IPS DF 4.7 (cell line): Measurements from ENCODE around the gene IRF7.

Experiments
- DNase-seq: peaks from one replicate; pipeline ENCODE4 v3.0.0-alpha.2; 2013; ENCODE audit warnings: low spot score; ENCODE audit errors: extremely low read depth

IRF7 gene

GRCh38 chr11:641806-642370, 26.1 kb upstream of the IRF7 start:
- no peak for DNase-seq

GRCh38 chr11:640021-640706, 24.4 kb upstream of the IRF7 start:
- no peak for DNase-seq

GRCh38 chr11:639332-639955, 23.7 kb upstream of the IRF7 start:
- no peak for DNase-seq

GRCh38 chr11:638631-639331, 23.0 kb upstream of the IRF7 start:
- no peak for DNase-seq

- no peak for DNase-seq
These were observed 22.1 kb upstream of the IRF7 start for GRCh38 chr11:637593-638521.

GRCh38 chr11:637333-637592, 21.5 kb upstream of the IRF7 start:
- no peak for DNase-seq

GRCh38 chr11:636511-637332, 21.0 kb upstream of the IRF7 start, which contains the start of gene DRD4:
Gene DRD4 (plus strand): TSS chr11:637269. CDS start chr11:637305, 36 bp downstream.
- no peak for DNase-seq

GRCh38 chr11:635945-636510, 20.3 kb upstream of the IRF7 start:
- DNase-seq, result no peak

- no peak for DNase-seq
These were observed 15.1 kb upstream of the IRF7 start for GRCh38 chr11:630871-631270.

GRCh38 chr11:629237-629583, 13.5 kb upstream of the IRF7 start:
- DNase-seq, result no peak

- no peak for DNase-seq
These were observed 12.3 kb upstream of the IRF7 start for GRCh38 chr11:628056-628455.

GRCh38 chr11:627308-627576, 11.5 kb upstream of the IRF7 start:
- no peak for DNase-seq

- DNase-seq, result no peak
These were observed 10.9 kb upstream of the IRF7 start, which contains the start of gene SCT for GRCh38 chr11:626475-627307. Gene SCT (minus strand): TSS chr11:627181. CDS start chr11:627143, 38 bp downstream.

GRCh38 chr11:625636-626268, 10.0 kb upstream of the IRF7 start:
- DNase-seq, result no peak

GRCh38 chr11:624705-625635, 9.2 kb upstream of the IRF7 start, which contains the start of gene CDHR5:
Gene CDHR5 (minus strand): TSS chr11:624955. CDS start chr11:624902, 53 bp downstream.
- DNase-seq, result no peak

GRCh38 chr11:623999-624704, 8.4 kb upstream of the IRF7 start:
- DNase-seq, result no peak

- no peak for DNase-seq
These were observed 7.7 kb upstream of the IRF7 start for GRCh38 chr11:623349-623869.
